ENCODE measurements around the gene MAGEF1.

MAGEF1 gene

GRCh38 chr3:184743248-184743647, 31.4 kb upstream of the MAGEF1 start (continued):
- TF ChIP-seq OSR1 (CRISPR knock-in tag; IDR thresholded peaks at IDR 0.05), result no peak
- no peak for TF ChIP-seq CSDC2 (CRISPR knock-in tag; IDR thresholded peaks at IDR 0.05)
- TF ChIP-seq BACH2 (CRISPR knock-in tag; IDR thresholded peaks at IDR 0.05; ENCODE audit: borderline replicate concordance), result no peak
- no peak for TF ChIP-seq ZC3H10 (CRISPR knock-in tag; IDR thresholded peaks at IDR 0.05)
- TF ChIP-seq ZNF565 (CRISPR knock-in tag; conservative IDR thresholded peaks at IDR 0.05; ENCODE audit: low read depth), result no peak
- TF ChIP-seq ZNF70 (CRISPR knock-in tag; IDR thresholded peaks at IDR 0.05), result no peak
- no peak for TF ChIP-seq PPARA (CRISPR knock-in tag; IDR thresholded peaks at IDR 0.05; ENCODE audit: borderline replicate concordance)
- TF ChIP-seq ZFP30 (CRISPR knock-in tag; IDR thresholded peaks at IDR 0.05), result no peak

- ATAC-seq, result no peak
- TF ChIP-seq ZNF70 (CRISPR knock-in tag; IDR thresholded peaks at IDR 0.05) (no peak), ZC3H10 (CRISPR knock-in tag; IDR thresholded peaks at IDR 0.05) (no peak), ZNF565 (CRISPR knock-in tag; conservative IDR thresholded peaks at IDR 0.05; ENCODE audit: low read depth) (no peak), TSHZ2 (CRISPR knock-in tag; IDR thresholded peaks at IDR 0.05) (no peak), BACH2 (CRISPR knock-in tag; IDR thresholded peaks at IDR 0.05; ENCODE audit: borderline replicate concordance) (no peak), ZNF8 (CRISPR knock-in tag; IDR thresholded peaks at IDR 0.05) (no peak), CSDC2 (CRISPR knock-in tag; IDR thresholded peaks at IDR 0.05) (no peak), POU6F1 (CRISPR knock-in tag; IDR thresholded peaks at IDR 0.05; ENCODE audit: borderline replicate concordance, low read depth) (no peak), GLIS3 (CRISPR knock-in tag; IDR thresholded peaks at IDR 0.05) (no peak), ZFP30 (CRISPR knock-in tag; IDR thresholded peaks at IDR 0.05) (no peak), ZFP3 (CRISPR knock-in tag; IDR thresholded peaks at IDR 0.05) (no peak), SNAI2 (CRISPR knock-in tag; IDR thresholded peaks at IDR 0.05) (no peak), ARNTL (CRISPR knock-in tag; IDR thresholded peaks at IDR 0.05; ENCODE audit: borderline replicate concordance, low read depth) (no peak), TOX (CRISPR knock-in tag; IDR thresholded peaks at IDR 0.05; ENCODE audit: borderline replicate concordance) (no peak), PATZ1 (CRISPR knock-in tag; IDR thresholded peaks at IDR 0.05; ENCODE audit: borderline replicate concordance) (no peak), PPARA (CRISPR knock-in tag; IDR thresholded peaks at IDR 0.05; ENCODE audit: borderline replicate concordance) (no peak), TCF4 (CRISPR knock-in tag; IDR thresholded peaks at IDR 0.05; ENCODE audit: borderline replicate concordance) (no peak)
These were observed 30.8 kb upstream of the MAGEF1 start for GRCh38 chr3:184742676-184743135.

- TF ChIP-seq PATZ1 (CRISPR knock-in tag; IDR thresholded peaks at IDR 0.05; ENCODE audit: borderline replicate concordance) (no peak), TOX (CRISPR knock-in tag; IDR thresholded peaks at IDR 0.05; ENCODE audit: borderline replicate concordance) (no peak), ZFP3 (CRISPR knock-in tag; IDR thresholded peaks at IDR 0.05) (no peak), CREB5 (CRISPR knock-in tag; IDR thresholded peaks at IDR 0.05; ENCODE audit: low read depth) (no peak), RARB (CRISPR knock-in tag; IDR thresholded peaks at IDR 0.05) (no peak), CSRNP3 (CRISPR knock-in tag; IDR thresholded peaks at IDR 0.05) (no peak), ZFP30 (CRISPR knock-in tag; IDR thresholded peaks at IDR 0.05) (no peak), BACH2 (CRISPR knock-in tag; IDR thresholded peaks at IDR 0.05; ENCODE audit: borderline replicate concordance) (no peak), ARNTL (CRISPR knock-in tag; IDR thresholded peaks at IDR 0.05; ENCODE audit: borderline replicate concordance, low read depth) (no peak), ZNF565 (CRISPR knock-in tag; conservative IDR thresholded peaks at IDR 0.05; ENCODE audit: low read depth) (no peak), ZC3H10 (CRISPR knock-in tag; IDR thresholded peaks at IDR 0.05) (no peak), ZNF70 (CRISPR knock-in tag; IDR thresholded peaks at IDR 0.05) (no peak), TCF4 (CRISPR knock-in tag; IDR thresholded peaks at IDR 0.05; ENCODE audit: borderline replicate concordance) (no peak), GLIS3 (CRISPR knock-in tag; IDR thresholded peaks at IDR 0.05) (no peak), PPARA (CRISPR knock-in tag; IDR thresholded peaks at IDR 0.05; ENCODE audit: borderline replicate concordance) (no peak), ESRRG (CRISPR knock-in tag; IDR thresholded peaks at IDR 0.05) (no peak), ZNF8 (CRISPR knock-in tag; IDR thresholded peaks at IDR 0.05) (no peak)
These were observed 30.2 kb upstream of the MAGEF1 start for GRCh38 chr3:184741798-184742675.

More at GRCh38 chr3:184741798-184742675, 30.2 kb upstream of the MAGEF1 start:
- no peak for ATAC-seq
